ENCODE results near the gene CDHR2.

The CDHR2 gene

GRCh38 chr5:176624938-176625337 lies 75.8 kb downstream of the CDHR2 start:
- no peak for TF ChIP-seq EZH2 (IDR thresholded peaks at IDR 0.05; ENCODE audit: borderline replicate concordance, low read length)
- TF ChIP-seq CTCF (IDR thresholded peaks at IDR 0.05; ENCODE audit: low read length): no peak
- Histone ChIP-seq H3K27ac (ENCODE audit: low read depth, low read length, poor library complexity, severe bottlenecking) (no peak overlapping the region), H3K79me2 (ENCODE audit: insufficient read depth, low read length) (no peaks in the 10 kb centered on the region), H3K4me1 (ENCODE audit: insufficient read depth, low read length, severe bottlenecking) (peaks cover 7% of the 10 kb centered on the region), H3F3A (ENCODE audit: insufficient read depth, low read length) (no peaks in the 10 kb centered on the region), H3K9ac (ENCODE audit: low read length) (no peak overlapping the region), H3K27me3 (ENCODE audit: insufficient read depth, low read length) (peaks cover 4% of the 10 kb centered on the region; the same call in 1 of the 2 replicates), H4K20me1 (ENCODE audit: insufficient read depth, low read length) (no peaks in the 10 kb centered on the region), H3K9me2 (ENCODE audit: low read depth, low read length) (no peaks in the 10 kb centered on the region), H3K4me3 (ENCODE audit: low read depth, low read length, poor library complexity, severe bottlenecking) (no peak overlapping the region), H3K4me2 (ENCODE audit: low read length) (no peak overlapping the region), H3K36me3 (ENCODE audit: insufficient read depth, low read length) (no peaks in the 10 kb centered on the region), H2AFZ (ENCODE audit: low read length) (no peak overlapping the region), H3K9me3 (ENCODE audit: low read length) (no peaks in the 10 kb centered on the region)

GRCh38 chr5:176625512-176625911 lies 76.4 kb downstream of the CDHR2 start:
- H3K4me3 ChIP-seq (ENCODE audit: low read depth, low read length, poor library complexity, severe bottlenecking): no peak overlapping the region
- no peaks in the 10 kb centered on the region for H3K79me2 ChIP-seq (ENCODE audit: insufficient read depth, low read length)
- H3K27me3 ChIP-seq (ENCODE audit: insufficient read depth, low read length): peaks cover 4% of the 10 kb centered on the region; the same call in 1 of the 2 replicates
- H2AFZ ChIP-seq (ENCODE audit: low read length): no peak overlapping the region
- H3F3A ChIP-seq (ENCODE audit: insufficient read depth, low read length): no peaks in the 10 kb centered on the region
- H3K27ac ChIP-seq (ENCODE audit: low read depth, low read length, poor library complexity, severe bottlenecking): no peak overlapping the region
- no peaks in the 10 kb centered on the region for H3K9me2 ChIP-seq (ENCODE audit: low read depth, low read length)
- H3K4me2 ChIP-seq (ENCODE audit: low read length): no peak overlapping the region
- peaks cover 11% of the 10 kb centered on the region for H3K4me1 ChIP-seq (ENCODE audit: insufficient read depth, low read length, severe bottlenecking)
- no peaks in the 10 kb centered on the region for H3K9me3 ChIP-seq (ENCODE audit: low read length)
- TF ChIP-seq EZH2 (IDR thresholded peaks at IDR 0.05; ENCODE audit: borderline replicate concordance, low read length) (no peak), CTCF (IDR thresholded peaks at IDR 0.05; ENCODE audit: low read length) (no peak)
- no peaks in the 10 kb centered on the region for H3K36me3 ChIP-seq (ENCODE audit: insufficient read depth, low read length)
- H4K20me1 ChIP-seq (ENCODE audit: insufficient read depth, low read length): no peaks in the 10 kb centered on the region
- no peak overlapping the region for H3K9ac ChIP-seq (ENCODE audit: low read length)

GRCh38 chr5:176625966-176626875 lies 77.1 kb downstream of the CDHR2 start:
- Histone ChIP-seq H3K79me2 (ENCODE audit: insufficient read depth, low read length) (no peaks in the 10 kb centered on the region), H3K9me3 (ENCODE audit: low read length) (no peaks in the 10 kb centered on the region), H3K9ac (ENCODE audit: low read length) (no peak overlapping the region), H3F3A (ENCODE audit: insufficient read depth, low read length) (no peaks in the 10 kb centered on the region), H4K20me1 (ENCODE audit: insufficient read depth, low read length) (no peaks in the 10 kb centered on the region), H3K27ac (ENCODE audit: low read depth, low read length, poor library complexity, severe bottlenecking) (no peak overlapping the region), H2AFZ (ENCODE audit: low read length) (no peak overlapping the region), H3K36me3 (ENCODE audit: insufficient read depth, low read length) (no peaks in the 10 kb centered on the region), H3K4me3 (ENCODE audit: low read depth, low read length, poor library complexity, severe bottlenecking) (no peak overlapping the region), H3K27me3 (ENCODE audit: insufficient read depth, low read length) (peaks cover 4% of the 10 kb centered on the region; the same call in 1 of the 2 replicates), H3K9me2 (ENCODE audit: low read depth, low read length) (no peaks in the 10 kb centered on the region), H3K4me2 (ENCODE audit: low read length) (no peak overlapping the region), H3K4me1 (ENCODE audit: insufficient read depth, low read length, severe bottlenecking) (peaks cover 17% of the 10 kb centered on the region)
- TF ChIP-seq CTCF (IDR thresholded peaks at IDR 0.05; ENCODE audit: low read length) (no peak), EZH2 (IDR thresholded peaks at IDR 0.05; ENCODE audit: borderline replicate concordance, low read length) (no peak)

Data from OCI-LY1 (cell line).